IMR-90 (cell line): ENCODE data around the gene TMED10. TPM values are rescaled to one million over a fixed set of nuclear protein-coding genes. Genes with fewer than 3 reads are reported as not detected.

ENCODE experiments used
- ATAC-seq: fragments of 200-7000 bp; cut with Tn5 transposase; 2 replicates; pipeline ENCODE4 v1.9.1; 2020; ENCODE audit warnings: low read depth, mild to moderate bottlenecking, moderate library complexity
- BruUV-seq: library from RNA; stranded (reverse); fragments of 400-500 nt; replicated peaks from 2 replicates; lab custom pipeline; 2021; lab: Mats Ljungman, UMichigan
- CTCF ChIA-PET: fragments of 300-600 bp; formaldehyde crosslinking; extraction: SDS; loops from one replicate; lab custom pipeline; 2021; ENCODE audit warnings: antibody characterized with exemption; lab: Yijun Ruan, JAX
- POLR2A ChIA-PET: fragments of 300-600 bp; sonication (Branson Sonifier 250); formaldehyde crosslinking; loops from one replicate; lab custom pipeline; 2022; ENCODE audit warnings: antibody characterized with exemption; ENCODE audit not compliant: unreplicated experiment; lab: Charles Lee
- DNase-seq: peaks from one replicate; pipeline ENCODE4 v3.0.0; 2013
- H2AFZ ChIP-seq: replicated peaks from 2 replicates; pipeline ENCODE3; 2013; ENCODE audit warnings: low read length, mild to moderate bottlenecking; ENCODE audit not compliant: poor library complexity
- H2AK5ac ChIP-seq: 2 replicates; pipeline ENCODE4 v1.6.1; 2013; ENCODE audit warnings: low read depth, low read length, inconsistent platforms
- H2AK9ac ChIP-seq: replicated peaks from 2 replicates; pipeline ENCODE3; 2013; ENCODE audit warnings: mild to moderate bottlenecking, low read depth, low read length, moderate library complexity; ENCODE audit not compliant: poor library complexity
- H2BK120ac ChIP-seq: 2 replicates; pipeline ENCODE4 v1.6.1; 2013; ENCODE audit warnings: low read depth, low read length, inconsistent platforms
- H2BK15ac ChIP-seq: 3 replicates; pipeline ENCODE4 v1.6.1; 2013; ENCODE audit warnings: low read depth, low read length, inconsistent platforms
- H2BK20ac ChIP-seq: 2 replicates; pipeline ENCODE4 v1.6.1; 2013; ENCODE audit warnings: low read depth, mild to moderate bottlenecking, inconsistent platforms, low read length, moderate library complexity
- H2BK5ac ChIP-seq: 2 replicates; pipeline ENCODE4 v1.6.1; 2013; ENCODE audit warnings: mild to moderate bottlenecking, low read depth, low read length, inconsistent platforms; ENCODE audit not compliant: poor library complexity, severe bottlenecking
- H3K14ac ChIP-seq: replicated peaks from 2 replicates; pipeline ENCODE4 v1.6.1; 2013; ENCODE audit warnings: low read depth, low read length, inconsistent platforms
- H3K18ac ChIP-seq: 2 replicates; pipeline ENCODE4 v1.6.1; 2013; ENCODE audit warnings: low read depth, low read length, control low read depth
- H3K23ac ChIP-seq: 2 replicates; pipeline ENCODE4 v1.6.1; 2013; ENCODE audit warnings: low read depth, low read length, inconsistent platforms
- H3K27ac ChIP-seq: 2 replicates; pipeline ENCODE4 v1.5.1; 2013; ENCODE audit warnings: mild to moderate bottlenecking, control low read depth, low read length; ENCODE audit not compliant: insufficient read depth
- H3K27me3 ChIP-seq: 2 replicates; pipeline ENCODE4 v1.6.1; 2013; ENCODE audit warnings: low read length; ENCODE audit not compliant: control insufficient read depth, insufficient read depth
- H3K36me3 ChIP-seq: 2 replicates; pipeline ENCODE4 v1.6.1; 2013; ENCODE audit warnings: low read length, mixed read lengths; ENCODE audit not compliant: control insufficient read depth, insufficient read depth
- H3K4ac ChIP-seq: 2 replicates; pipeline ENCODE4 v1.6.1; 2013; ENCODE audit warnings: low read depth, low read length, inconsistent platforms
- H3K4me1 ChIP-seq: 2 replicates; pipeline ENCODE4 v1.6.1; 2013; ENCODE audit warnings: low read length, mixed read lengths; ENCODE audit not compliant: control insufficient read depth, insufficient read depth
- H3K4me2 ChIP-seq: 2 replicates; pipeline ENCODE4 v1.6.1; 2013; ENCODE audit warnings: low read depth, mild to moderate bottlenecking, control low read depth, low read length, moderate library complexity
- H3K4me3 ChIP-seq: 2 replicates; pipeline ENCODE4 v1.5.1; 2013; ENCODE audit warnings: low read depth, mild to moderate bottlenecking, control low read depth, low read length, moderate library complexity; ENCODE audit not compliant: insufficient read depth
- H3K56ac ChIP-seq: 2 replicates; pipeline ENCODE4 v1.6.1; 2013; ENCODE audit warnings: low read length, inconsistent platforms; ENCODE audit not compliant: insufficient read depth; ENCODE audit errors: extremely low read depth
- H3K79me1 ChIP-seq, 2 experiments: 2 replicates each; pipeline ENCODE4 v1.6.1; 2013; ENCODE audit warnings: low read length in 2 of 2, inconsistent platforms in 1 of 2, low read depth in 1 of 2
- H3K9ac ChIP-seq: 2 replicates; pipeline ENCODE4 v1.6.1; 2013; ENCODE audit warnings: low read depth, low read length, control low read depth
- H3K9me1 ChIP-seq: 2 replicates; pipeline ENCODE4 v1.6.1; 2013; ENCODE audit warnings: low read length, inconsistent platforms; ENCODE audit not compliant: insufficient read depth
- H3K9me3 ChIP-seq: 2 replicates; pipeline ENCODE4 v1.6.1; 2013; ENCODE audit warnings: low read length; ENCODE audit not compliant: control insufficient read depth, insufficient read depth
- H4K20me1 ChIP-seq: 2 replicates; pipeline ENCODE4 v1.6.1; 2013; ENCODE audit warnings: low read length, inconsistent platforms; ENCODE audit not compliant: insufficient read depth
- H4K5ac ChIP-seq: 2 replicates; pipeline ENCODE4 v1.6.1; 2013; ENCODE audit warnings: mild to moderate bottlenecking, low read depth, low read length, control low read depth
- H4K8ac ChIP-seq, 2 experiments: 2 replicates each; pipeline ENCODE4 v1.6.1; 2013; ENCODE audit warnings: low read depth in 2 of 2, low read length in 2 of 2, control low read depth in 1 of 2, inconsistent platforms in 1 of 2
- H4K91ac ChIP-seq: 2 replicates; pipeline ENCODE4 v1.6.1; 2013; ENCODE audit warnings: low read depth, low read length, inconsistent platforms; ENCODE audit not compliant: insufficient read depth
- BHLHE40 ChIP-seq: fragments of 150-350 bp; IDR thresholded peaks from 2 replicates; pipeline ENCODE4 v1.6.1; 2016; ENCODE audit warnings: mild to moderate bottlenecking, low read depth, low read length
- CEBPB ChIP-seq: IDR thresholded peaks from 2 replicates; pipeline ENCODE4 v1.6.1; 2012; ENCODE audit warnings: low read depth, low read length, improper control_type of control experiment
- CHD1 ChIP-seq: IDR thresholded peaks from 2 replicates; pipeline ENCODE4 v1.6.1; 2012; ENCODE audit warnings: low read depth, low read length, improper control_type of control experiment
- FOS ChIP-seq: fragments of 150-350 bp; IDR thresholded peaks from 2 replicates; pipeline ENCODE4 v1.6.1; 2016; ENCODE audit warnings: low read depth, low read length
- MAFK ChIP-seq: IDR thresholded peaks from 2 replicates; pipeline ENCODE4 v1.6.1; 2012; ENCODE audit warnings: low read depth, low read length, improper control_type of control experiment
- MAZ ChIP-seq: IDR thresholded peaks from 2 replicates; pipeline ENCODE4 v1.6.1; 2012; ENCODE audit warnings: low read depth, mild to moderate bottlenecking, low read length, improper control_type of control experiment, moderate library complexity, borderline replicate concordance
- MXI1 ChIP-seq: IDR thresholded peaks from 2 replicates; pipeline ENCODE4 v1.6.1; 2012; ENCODE audit warnings: low read depth, mild to moderate bottlenecking, low read length, moderate library complexity, borderline replicate concordance
- NFE2L2 ChIP-seq: fragments of 150-350 bp; IDR thresholded peaks from 2 replicates; pipeline ENCODE4 v1.6.1; 2016; ENCODE audit warnings: low read depth, mild to moderate bottlenecking, low read length
- POLR2A ChIP-seq: IDR thresholded peaks from 2 replicates; pipeline ENCODE4 v1.6.1; 2012; ENCODE audit warnings: mild to moderate bottlenecking, low read depth, low read length
- RAD21 ChIP-seq: IDR thresholded peaks from 2 replicates; pipeline ENCODE4 v1.6.1; 2012; ENCODE audit warnings: low read length, improper control_type of control experiment
- RCOR1 ChIP-seq: IDR thresholded peaks from 2 replicates; pipeline ENCODE4 v1.6.1; 2012; ENCODE audit warnings: mild to moderate bottlenecking, low read length, improper control_type of control experiment; ENCODE audit not compliant: insufficient replicate concordance
- RFX5 ChIP-seq: IDR thresholded peaks from 2 replicates; pipeline ENCODE4 v1.8.0; 2012; ENCODE audit warnings: low read depth, mild to moderate bottlenecking, low read length, moderate library complexity
- SMC3 ChIP-seq: fragments of 150-350 bp; IDR thresholded peaks from 2 replicates; pipeline ENCODE4 v1.6.1; 2016; ENCODE audit warnings: low read depth, mild to moderate bottlenecking, antibody characterized with exemption, low read length, moderate library complexity
- WGBS, 2 experiments: methylation state at CpG; one replicate each; pipeline versions ENCODE4 v1.1.5 to v1.1.7; 2013; ENCODE audit warnings: missing lambda C conversion rate in 2 of 2; ENCODE audit not compliant: insufficient read length in 1 of 2; ENCODE audit errors: extremely low coverage in 2 of 2; 5-methylcytosine and 5-hydroxymethylcytosine counted together
- dilution Hi-C: fragments of 300-500 bp; cut with HindIII; formaldehyde crosslinking; loops from one replicate; pipeline ENCODE4 v1.14.3; 2018; ENCODE audit warnings: low sequenced_read_pairs; ENCODE audit not compliant: unreplicated experiment
- in situ Hi-C: fragments of 300-500 bp; cut with MboI; formaldehyde crosslinking; loops from 3 replicates; pipeline ENCODE4 v1.14.3; 2019; ENCODE audit warnings: low sequenced_read_pairs, inconsistent platforms, mixed read lengths
- intact Hi-C: fragments of 100-400 bp; cut with micrococcal nuclease; formaldehyde crosslinking; loops from 2 replicates; pipeline ENCODE4 v1.10.0; 2022
- polyA plus RNA-seq, 3 experiments: library from polyadenylated mRNA; depleted of rRNA; stranded (reverse); fragments of >200 nt; gene quantifications; 2 replicates each; pipeline ENCODE4 v1.2.3, GENCODE V29; 2012; ENCODE audit warnings: low replicate concordance in 1 of 3
- total RNA-seq: library from RNA; depleted of rRNA; stranded (reverse); fragments of >200 nt; gene quantifications from 2 replicates; pipeline ENCODE4 v1.2.3, GENCODE V29; 2012
- TF ChIP-seq, protein P1 (sequence below): fragments of 150-350 bp; IDR thresholded peaks from 2 replicates; pipeline ENCODE4 v1.6.1; 2016; ENCODE audit warnings: low read depth, mild to moderate bottlenecking, low read length, moderate library complexity, borderline replicate concordance
- TF ChIP-seq, protein P2 (sequence below): conservative IDR thresholded peaks from 2 replicates; pipeline ENCODE4 v1.5.1; 2012; ENCODE audit warnings: mild to moderate bottlenecking, low read depth, low read length, improper control_type of control experiment
- TF ChIP-seq, protein P3 (sequence below): fragments of 150-350 bp; IDR thresholded peaks from 2 replicates; pipeline ENCODE4 v1.6.1; 2017; ENCODE audit warnings: mild to moderate bottlenecking, antibody characterized with exemption, low read length, low read depth

TMED10 gene
- total and polyA plus RNA-seq, 2 of the 4 experiments (the other 2 are of a cell fraction): 254 to 441 TPM

GRCh38 chr14:75140620-75141019, 35.8 kb downstream of the TMED10 start:
- Histone ChIP-seq H2BK15ac (no peak overlapping the region), H3K9me3 (no peaks in the 10 kb centered on the region), H2AK5ac (no peak overlapping the region), H3K18ac (no peak overlapping the region), H3K27ac (no peak overlapping the region), H3K9me1 (no peaks in the 10 kb centered on the region), H4K8ac (no peak overlapping the region), H2AK9ac (no peak overlapping the region), H2BK5ac (no peak overlapping the region), H3K56ac (no peak overlapping the region), H4K20me1 (peaks cover 14% of the 10 kb centered on the region), H3K36me3 (peaks cover 5% of the 10 kb centered on the region; the same call in 1 of the 2 replicates), H3K14ac (no peak overlapping the region), H2BK20ac (no peak overlapping the region), H3K4me2 (no peak overlapping the region), H3K4me3 (no peak overlapping the region), H3K27me3 (no peaks in the 10 kb centered on the region), H4K91ac (no peak overlapping the region), H3K4me1 (peaks cover 2% of the 10 kb centered on the region; the same call in 1 of the 2 replicates), H3K9ac (no peak overlapping the region), H2AFZ (no peak overlapping the region), H3K79me1 (peaks cover 13 to 48% of the 10 kb centered on the region in 2 experiments; a peak in 3 of 4 replicates), H4K5ac (no peak overlapping the region), H2BK120ac (no peak overlapping the region), H3K4ac (no peak overlapping the region), H3K23ac (no peak overlapping the region)
- ChIA-PET CTCF (interaction anchor here (2.6 kb wide), 1 partner anchor 155 kb away, joined by 9 read pairs; no protein-coding TSS in a partner anchor), POLR2A (no interaction called here)
- DNase-seq: no peak
- no CpG with 5 or more reads among the region's 2 CpGs for WGBS, 2 experiments
- in situ Hi-C loops: no loop called here
- intact Hi-C loops: loop anchor here (5.0 kb wide), 1 partner anchor 422 kb away; no protein-coding TSS in a partner anchor
- BruUV-seq: no TSS peak
- ATAC-seq: no peak
- dilution Hi-C loops: loop anchor here (25.0 kb wide), 1 partner anchor 172 kb away; no protein-coding TSS in a partner anchor
- TF ChIP-seq RAD21 (no peak), MXI1 (no peak), CEBPB (no peak), MAFK (no peak), RCOR1 (no peak), NFE2L2 (no peak), CHD1 (no peak), POLR2A (no peak), FOS (no peak), SMC3 (no peak), RFX5 (no peak), MAZ (no peak), BHLHE40 (no peak)
- TF ChIP-seq, protein P1, sequence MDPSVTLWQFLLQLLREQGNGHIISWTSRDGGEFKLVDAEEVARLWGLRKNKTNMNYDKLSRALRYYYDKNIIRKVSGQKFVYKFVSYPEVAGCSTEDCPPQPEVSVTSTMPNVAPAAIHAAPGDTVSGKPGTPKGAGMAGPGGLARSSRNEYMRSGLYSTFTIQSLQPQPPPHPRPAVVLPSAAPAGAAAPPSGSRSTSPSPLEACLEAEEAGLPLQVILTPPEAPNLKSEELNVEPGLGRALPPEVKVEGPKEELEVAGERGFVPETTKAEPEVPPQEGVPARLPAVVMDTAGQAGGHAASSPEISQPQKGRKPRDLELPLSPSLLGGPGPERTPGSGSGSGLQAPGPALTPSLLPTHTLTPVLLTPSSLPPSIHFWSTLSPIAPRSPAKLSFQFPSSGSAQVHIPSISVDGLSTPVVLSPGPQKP: no peak
- TF ChIP-seq, protein P2, sequence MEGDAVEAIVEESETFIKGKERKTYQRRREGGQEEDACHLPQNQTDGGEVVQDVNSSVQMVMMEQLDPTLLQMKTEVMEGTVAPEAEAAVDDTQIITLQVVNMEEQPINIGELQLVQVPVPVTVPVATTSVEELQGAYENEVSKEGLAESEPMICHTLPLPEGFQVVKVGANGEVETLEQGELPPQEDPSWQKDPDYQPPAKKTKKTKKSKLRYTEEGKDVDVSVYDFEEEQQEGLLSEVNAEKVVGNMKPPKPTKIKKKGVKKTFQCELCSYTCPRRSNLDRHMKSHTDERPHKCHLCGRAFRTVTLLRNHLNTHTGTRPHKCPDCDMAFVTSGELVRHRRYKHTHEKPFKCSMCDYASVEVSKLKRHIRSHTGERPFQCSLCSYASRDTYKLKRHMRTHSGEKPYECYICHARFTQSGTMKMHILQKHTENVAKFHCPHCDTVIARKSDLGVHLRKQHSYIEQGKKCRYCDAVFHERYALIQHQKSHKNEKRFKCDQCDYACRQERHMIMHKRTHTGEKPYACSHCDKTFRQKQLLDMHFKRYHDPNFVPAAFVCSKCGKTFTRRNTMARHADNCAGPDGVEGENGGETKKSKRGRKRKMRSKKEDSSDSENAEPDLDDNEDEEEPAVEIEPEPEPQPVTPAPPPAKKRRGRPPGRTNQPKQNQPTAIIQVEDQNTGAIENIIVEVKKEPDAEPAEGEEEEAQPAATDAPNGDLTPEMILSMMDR: no peak
- TF ChIP-seq, protein P3, sequence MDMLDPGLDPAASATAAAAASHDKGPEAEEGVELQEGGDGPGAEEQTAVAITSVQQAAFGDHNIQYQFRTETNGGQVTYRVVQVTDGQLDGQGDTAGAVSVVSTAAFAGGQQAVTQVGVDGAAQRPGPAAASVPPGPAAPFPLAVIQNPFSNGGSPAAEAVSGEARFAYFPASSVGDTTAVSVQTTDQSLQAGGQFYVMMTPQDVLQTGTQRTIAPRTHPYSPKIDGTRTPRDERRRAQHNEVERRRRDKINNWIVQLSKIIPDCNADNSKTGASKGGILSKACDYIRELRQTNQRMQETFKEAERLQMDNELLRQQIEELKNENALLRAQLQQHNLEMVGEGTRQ: no peak
